22Rv1 (cell line): ENCODE measurements around the gene ITPRIPL2.

Experiments
- ZFX ChIP-seq: fragments of 450-650 bp; IDR thresholded peaks from 2 replicates; pipeline ENCODE4 v1.6.1; 2017; ENCODE audit warnings: antibody characterized with exemption, borderline replicate concordance
- TF ChIP-seq, protein P1 (sequence below): fragments of 450-650 bp; IDR thresholded peaks from 2 replicates; pipeline ENCODE4 v1.5.1; 2017; ENCODE audit warnings: mild to moderate bottlenecking

DNA sequence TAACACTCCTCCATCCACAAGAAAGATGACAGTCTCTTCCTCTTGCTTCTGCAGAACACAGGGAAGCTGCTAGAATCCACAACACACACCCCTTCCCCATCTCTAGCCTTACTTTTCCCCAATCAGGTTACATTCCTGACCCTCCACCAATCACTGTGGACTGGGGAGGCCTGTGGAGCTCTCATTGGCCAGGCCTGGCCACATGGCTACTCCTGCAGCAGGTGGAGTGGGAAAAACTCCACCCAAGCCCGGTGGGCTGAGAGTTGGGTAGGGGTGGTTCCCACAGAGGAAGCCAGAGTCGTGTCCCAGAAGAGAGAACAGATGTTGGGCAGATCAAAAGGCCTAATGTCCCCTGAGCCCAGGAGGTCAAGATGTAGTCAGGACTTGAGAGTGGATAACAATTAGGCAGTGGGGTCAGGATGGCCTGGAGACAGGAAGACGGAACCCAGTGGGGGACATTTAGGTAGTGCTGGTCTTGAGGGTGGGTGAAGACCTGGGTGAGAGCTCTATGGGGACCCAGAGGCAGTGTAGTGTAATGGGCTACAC lies 24.3 kb upstream of the ITPRIPL2 start:
- TF ChIP-seq, protein P1, sequence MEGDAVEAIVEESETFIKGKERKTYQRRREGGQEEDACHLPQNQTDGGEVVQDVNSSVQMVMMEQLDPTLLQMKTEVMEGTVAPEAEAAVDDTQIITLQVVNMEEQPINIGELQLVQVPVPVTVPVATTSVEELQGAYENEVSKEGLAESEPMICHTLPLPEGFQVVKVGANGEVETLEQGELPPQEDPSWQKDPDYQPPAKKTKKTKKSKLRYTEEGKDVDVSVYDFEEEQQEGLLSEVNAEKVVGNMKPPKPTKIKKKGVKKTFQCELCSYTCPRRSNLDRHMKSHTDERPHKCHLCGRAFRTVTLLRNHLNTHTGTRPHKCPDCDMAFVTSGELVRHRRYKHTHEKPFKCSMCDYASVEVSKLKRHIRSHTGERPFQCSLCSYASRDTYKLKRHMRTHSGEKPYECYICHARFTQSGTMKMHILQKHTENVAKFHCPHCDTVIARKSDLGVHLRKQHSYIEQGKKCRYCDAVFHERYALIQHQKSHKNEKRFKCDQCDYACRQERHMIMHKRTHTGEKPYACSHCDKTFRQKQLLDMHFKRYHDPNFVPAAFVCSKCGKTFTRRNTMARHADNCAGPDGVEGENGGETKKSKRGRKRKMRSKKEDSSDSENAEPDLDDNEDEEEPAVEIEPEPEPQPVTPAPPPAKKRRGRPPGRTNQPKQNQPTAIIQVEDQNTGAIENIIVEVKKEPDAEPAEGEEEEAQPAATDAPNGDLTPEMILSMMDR = no peak
- no peak for TF ChIP-seq ZFX
